Measurements from ENCODE around the gene FRMD4A. TPM values are rescaled to one million over a fixed set of nuclear protein-coding genes. Genes with fewer than 3 reads are reported as not detected.

The FRMD4A gene
- total RNA-seq, 4 donors from 2014 or later, result 27.5 to 40.4 (median 33.0) TPM

- 48 to 50% methylated on average over 3 of the region's 3 CpGs for WGBS, 2 donors
- intact Hi-C loops (cut with DNase I; ENCODE audit: low total_unique reads), result no loop called here
- TF ChIP-seq, protein P1, sequence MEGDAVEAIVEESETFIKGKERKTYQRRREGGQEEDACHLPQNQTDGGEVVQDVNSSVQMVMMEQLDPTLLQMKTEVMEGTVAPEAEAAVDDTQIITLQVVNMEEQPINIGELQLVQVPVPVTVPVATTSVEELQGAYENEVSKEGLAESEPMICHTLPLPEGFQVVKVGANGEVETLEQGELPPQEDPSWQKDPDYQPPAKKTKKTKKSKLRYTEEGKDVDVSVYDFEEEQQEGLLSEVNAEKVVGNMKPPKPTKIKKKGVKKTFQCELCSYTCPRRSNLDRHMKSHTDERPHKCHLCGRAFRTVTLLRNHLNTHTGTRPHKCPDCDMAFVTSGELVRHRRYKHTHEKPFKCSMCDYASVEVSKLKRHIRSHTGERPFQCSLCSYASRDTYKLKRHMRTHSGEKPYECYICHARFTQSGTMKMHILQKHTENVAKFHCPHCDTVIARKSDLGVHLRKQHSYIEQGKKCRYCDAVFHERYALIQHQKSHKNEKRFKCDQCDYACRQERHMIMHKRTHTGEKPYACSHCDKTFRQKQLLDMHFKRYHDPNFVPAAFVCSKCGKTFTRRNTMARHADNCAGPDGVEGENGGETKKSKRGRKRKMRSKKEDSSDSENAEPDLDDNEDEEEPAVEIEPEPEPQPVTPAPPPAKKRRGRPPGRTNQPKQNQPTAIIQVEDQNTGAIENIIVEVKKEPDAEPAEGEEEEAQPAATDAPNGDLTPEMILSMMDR (IDR thresholded peaks at IDR 0.05), result no peak
- no peak for TF ChIP-seq POLR2A (IDR thresholded peaks at IDR 0.05)
- no peak overlapping the region for H3K4me3 ChIP-seq (ENCODE audit: low read depth, poor library complexity, severe bottlenecking)
- no peak for DNase-seq (ENCODE audit: low spot score in 2 of 2)
Measured at GRCh38 chr10:13806419-13806818, 524.3 kb downstream of the FRMD4A start.

GRCh38 chr10:13803566-13804554, 526.9 kb downstream of the FRMD4A start:
- WGBS, 2 donors, result 77 to 78% methylated on average over 18 of the region's 18 CpGs
- intact Hi-C loops (cut with DNase I; ENCODE audit: low total_unique reads), result no loop called here
- TF ChIP-seq POLR2A (IDR thresholded peaks at IDR 0.05), result no peak
- TF ChIP-seq, protein P1 (IDR thresholded peaks at IDR 0.05), result no peak
- H3K4me3 ChIP-seq (ENCODE audit: low read depth, poor library complexity, severe bottlenecking), result no peak overlapping the region
- no peak for DNase-seq (ENCODE audit: low spot score in 2 of 2)

DNA sequence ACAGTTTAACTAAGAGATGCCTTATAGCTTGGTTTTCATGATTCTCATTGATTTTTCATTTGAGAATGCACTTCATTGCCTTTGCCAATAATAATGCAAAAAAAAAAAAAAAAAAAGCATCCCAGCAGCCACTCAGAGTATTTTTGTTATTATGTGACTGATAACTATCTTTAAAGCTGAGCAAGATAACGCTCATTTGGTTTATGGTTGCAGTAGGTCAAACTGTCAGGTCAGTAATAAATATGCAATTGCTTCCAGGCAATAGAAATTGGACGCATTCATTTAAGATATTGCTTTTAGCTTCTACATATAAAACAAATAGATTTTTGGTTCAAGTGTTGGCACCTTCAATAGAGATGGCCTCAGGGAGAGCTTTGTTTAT, 528.8 kb downstream of the FRMD4A start:
- H3K4me3 ChIP-seq (ENCODE audit: low read depth, poor library complexity, severe bottlenecking), result no peak overlapping the region
- 58 to 69% methylated on average over 2 of the region's 2 CpGs for WGBS, 2 donors
- DNase-seq (ENCODE audit: low spot score in 2 of 2), result no peak
- intact Hi-C loops (cut with DNase I; ENCODE audit: low total_unique reads), result no loop called here
- no peak for TF ChIP-seq POLR2A (IDR thresholded peaks at IDR 0.05)
- TF ChIP-seq, protein P1 (IDR thresholded peaks at IDR 0.05), result no peak

DNA sequence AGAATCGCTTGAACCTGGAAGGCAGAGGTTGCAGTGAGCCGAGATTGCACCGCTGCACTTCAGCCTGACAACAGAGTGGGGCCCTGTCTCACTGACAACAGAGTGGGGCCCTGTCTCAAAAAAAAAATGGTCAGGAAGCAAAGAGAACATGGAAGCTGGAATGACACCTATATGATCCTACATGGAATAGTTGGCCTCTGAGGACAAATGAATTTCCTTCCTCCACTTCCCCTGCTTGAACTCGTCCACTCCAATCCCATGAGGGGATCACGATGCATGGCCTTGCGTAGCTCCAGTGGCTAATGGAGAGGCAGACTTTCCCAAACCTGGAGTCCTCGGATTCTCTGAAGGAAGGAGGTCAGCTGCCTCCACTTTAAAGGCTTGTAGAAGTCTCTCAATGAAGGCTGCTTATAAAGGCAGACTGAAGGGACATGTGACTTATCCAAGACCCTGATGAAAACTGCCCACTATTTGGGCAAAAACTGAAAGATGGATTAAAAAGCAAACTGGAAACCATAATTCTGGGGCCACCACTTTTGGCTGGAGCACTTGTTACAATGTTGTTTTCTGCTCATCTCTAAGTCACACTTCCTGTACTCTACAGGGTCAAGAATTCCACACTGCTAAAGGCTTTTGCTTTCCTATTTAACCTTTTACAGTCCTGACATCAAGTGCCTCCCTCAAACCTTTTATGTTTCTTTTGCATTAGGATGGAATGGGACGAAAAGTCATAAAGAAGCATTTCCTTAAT, 529.4 kb downstream of the FRMD4A start:
- H3K4me3 ChIP-seq (ENCODE audit: low read depth, poor library complexity, severe bottlenecking), result no peak overlapping the region
- TF ChIP-seq POLR2A (IDR thresholded peaks at IDR 0.05), result no peak
- TF ChIP-seq, protein P1 (IDR thresholded peaks at IDR 0.05), result no peak
- no peak for DNase-seq (ENCODE audit: low spot score in 2 of 2)
- WGBS, 2 donors, result 91 to 92% methylated on average over 8 of the region's 8 CpGs
- intact Hi-C loops (cut with DNase I; ENCODE audit: low total_unique reads), result no loop called here

DNA sequence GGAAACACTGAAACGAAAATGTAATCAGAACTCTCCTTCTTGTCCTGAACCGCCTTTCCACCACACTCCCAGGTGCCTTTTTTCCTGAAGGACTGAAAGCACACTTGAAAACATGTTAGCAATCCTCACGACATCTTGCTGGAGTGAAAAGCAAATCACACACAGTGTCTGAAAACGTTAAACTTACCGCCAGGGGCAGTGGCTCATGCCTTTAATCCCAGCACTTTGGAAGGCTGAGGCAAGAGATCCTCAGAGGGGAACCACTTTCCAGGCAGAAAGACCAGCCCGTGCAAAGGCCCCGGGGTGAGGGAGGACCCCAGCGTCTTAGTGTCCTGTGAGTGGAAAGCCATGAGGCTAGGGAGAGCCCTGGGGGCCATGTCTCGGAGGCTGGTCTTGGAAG, 533.6 kb downstream of the FRMD4A start:
- 87 to 88% methylated on average over 9 of the region's 9 CpGs for WGBS, 2 donors

More for the DNA sequence above, 533.6 kb downstream of the FRMD4A start:
- TF ChIP-seq, protein P1 (IDR thresholded peaks at IDR 0.05), result no peak
- TF ChIP-seq POLR2A (IDR thresholded peaks at IDR 0.05), result no peak
- intact Hi-C loops (cut with DNase I; ENCODE audit: low total_unique reads), result no loop called here
- DNase-seq (ENCODE audit: low spot score in 2 of 2), result no peak
- no peak overlapping the region for H3K4me3 ChIP-seq (ENCODE audit: low read depth, poor library complexity, severe bottlenecking)
